Right hindlimb (tissue), 1 donor: Measurements from ENCODE around the gene FHOD1.

ENCODE experiments used
- DNase-seq: peaks from one replicate; pipeline ENCODE4 v3.0.0-alpha.2; 2018

The FHOD1 gene

DNA sequence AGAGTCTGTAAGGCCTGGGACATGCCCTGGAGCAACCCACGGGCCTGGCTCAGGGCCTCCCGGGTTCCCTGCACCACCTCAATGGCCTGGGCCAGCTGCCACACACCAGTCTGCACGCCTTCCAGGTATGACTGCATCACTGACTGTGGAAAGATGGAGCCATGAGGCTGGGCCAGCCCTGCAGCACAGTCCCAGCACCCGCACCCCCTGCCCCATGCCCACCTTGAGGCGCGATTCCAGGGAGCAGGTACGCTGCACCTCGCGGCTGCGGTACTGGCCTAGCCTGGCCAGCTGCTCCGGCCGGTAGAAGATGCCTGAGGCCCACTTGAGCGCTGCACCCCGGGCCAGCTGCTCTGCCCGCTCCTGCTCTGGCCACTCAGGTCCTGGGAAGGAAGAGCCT is 58.5 kb downstream of the FHOD1 start:
- no peak for DNase-seq

DNA sequence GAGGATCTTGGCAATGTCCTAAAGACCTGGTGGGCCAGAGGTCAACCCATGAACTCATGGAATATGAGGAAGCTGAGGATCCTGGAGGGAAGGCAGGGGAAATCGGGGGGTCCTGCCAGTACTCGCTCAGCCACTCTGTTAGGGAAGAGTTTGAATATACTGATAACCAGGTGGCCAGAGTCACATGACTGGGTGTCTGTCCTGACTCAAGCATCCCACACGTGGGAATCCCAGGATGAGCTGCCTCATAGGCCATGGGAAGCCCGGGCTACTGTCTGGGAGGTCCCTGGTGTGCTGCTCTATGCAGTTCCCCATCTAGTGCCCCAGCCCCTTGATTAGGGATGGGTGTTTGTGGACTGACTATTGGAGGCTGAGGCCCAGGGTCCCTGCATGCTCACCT is 59.0 kb downstream of the FHOD1 start:
- no peak for DNase-seq

DNA sequence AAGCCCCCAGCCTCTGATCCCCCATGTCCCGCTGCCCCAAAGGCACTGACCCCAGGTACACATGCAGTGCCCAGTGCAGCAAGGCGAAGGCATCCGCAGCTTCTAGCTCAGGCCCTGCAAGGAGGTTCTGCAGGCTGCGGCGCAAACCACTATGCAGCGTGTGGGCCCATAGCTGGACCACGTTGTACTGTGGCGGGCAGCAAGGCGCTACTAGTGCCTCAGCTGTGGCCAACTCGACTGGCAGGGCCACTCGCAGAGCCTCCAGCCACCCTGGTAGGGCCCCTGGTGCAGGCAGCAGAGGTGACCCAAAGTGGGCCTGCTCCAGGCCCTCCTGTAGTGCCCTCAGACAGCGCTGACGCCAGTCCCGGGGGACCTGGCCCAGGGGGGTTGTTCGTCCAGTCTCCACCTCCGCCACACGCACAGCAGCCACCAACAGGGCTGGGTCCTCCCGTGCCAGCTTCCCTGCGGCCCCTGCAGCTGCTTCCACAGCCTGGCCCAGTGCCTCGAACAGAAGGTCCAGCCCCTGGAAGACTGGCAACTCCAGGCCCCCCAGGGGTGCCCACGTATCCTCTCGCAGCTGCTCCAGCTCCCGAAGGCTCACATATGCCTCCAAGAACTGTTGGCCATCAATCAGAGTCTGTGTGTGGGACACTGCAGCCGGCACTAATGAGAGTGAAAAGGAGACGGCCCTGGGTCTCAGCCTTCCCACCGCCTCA is 59.9 kb downstream of the FHOD1 start:
- DNase-seq: peak; percentile 72

GRCh38 chr16:67186550-67186950 is 60.7 kb downstream of the FHOD1 start:
- DNase-seq: no peak

GRCh38 chr16:67185651-67186134 is 61.6 kb downstream of the FHOD1 start:
- no peak for DNase-seq

GRCh38 chr16:67184995-67185650 is 62.2 kb downstream of the FHOD1 start:
- DNase-seq: peak; percentile 94

DNA sequence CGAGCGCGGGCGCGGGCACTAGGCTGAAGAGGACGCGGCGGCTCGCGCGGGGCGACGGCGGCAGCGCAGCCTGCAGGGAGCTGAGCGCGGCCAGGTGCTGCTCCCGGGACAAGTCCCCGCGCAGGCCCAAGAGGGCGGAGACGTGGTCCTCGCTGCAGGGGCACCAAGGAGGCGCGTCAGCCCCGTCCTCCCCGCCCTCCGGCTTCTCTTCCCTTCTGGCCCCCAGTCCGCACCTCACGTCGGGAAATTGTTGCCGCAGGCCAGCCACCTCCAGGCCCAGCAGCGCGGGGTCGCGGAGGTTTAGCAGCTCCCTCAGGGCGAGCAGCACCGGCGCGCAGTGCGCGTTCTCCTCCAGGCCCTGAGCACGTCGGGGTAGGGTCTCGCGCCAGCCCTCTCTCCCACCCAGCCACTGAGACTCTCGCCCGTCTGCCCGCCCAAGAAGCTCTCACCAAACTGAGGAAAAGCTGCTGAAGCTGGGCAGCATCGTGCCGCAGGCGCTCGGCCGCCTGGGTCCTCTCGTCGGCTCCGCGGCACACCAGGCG is 62.8 kb downstream of the FHOD1 start:
- no peak for DNase-seq

GRCh38 chr16:67183627-67184452 is 63.4 kb downstream of the FHOD1 start, which contains the start of gene MATCAP1:
Gene MATCAP1, minus strand, starts transcription at chr16:67183963. Its CDS starts 3,353 bp downstream, at chr16:67180610.
- DNase-seq: peak; percentile 97

DNA sequence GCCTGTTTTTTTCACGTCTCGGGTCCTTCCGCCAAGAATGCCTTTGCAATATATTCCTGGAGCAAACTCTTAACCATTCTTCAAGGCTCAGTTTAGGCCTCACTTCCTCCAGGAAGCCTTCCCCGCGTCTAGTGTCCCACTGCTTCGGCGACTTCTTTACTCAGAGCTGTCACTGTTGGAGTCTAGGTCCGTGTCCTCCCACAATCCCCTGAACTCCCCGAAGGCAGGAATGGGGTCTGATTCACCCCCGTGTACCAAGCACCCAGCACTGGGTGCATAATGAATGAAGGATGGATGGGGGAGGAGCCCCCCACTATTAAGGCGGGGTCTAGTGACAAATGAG is 64.0 kb downstream of the FHOD1 start:
- no peak for DNase-seq

- no peak for DNase-seq
Measured at GRCh38 chr16:67182288-67182687, 65.0 kb downstream of the FHOD1 start.

DNA sequence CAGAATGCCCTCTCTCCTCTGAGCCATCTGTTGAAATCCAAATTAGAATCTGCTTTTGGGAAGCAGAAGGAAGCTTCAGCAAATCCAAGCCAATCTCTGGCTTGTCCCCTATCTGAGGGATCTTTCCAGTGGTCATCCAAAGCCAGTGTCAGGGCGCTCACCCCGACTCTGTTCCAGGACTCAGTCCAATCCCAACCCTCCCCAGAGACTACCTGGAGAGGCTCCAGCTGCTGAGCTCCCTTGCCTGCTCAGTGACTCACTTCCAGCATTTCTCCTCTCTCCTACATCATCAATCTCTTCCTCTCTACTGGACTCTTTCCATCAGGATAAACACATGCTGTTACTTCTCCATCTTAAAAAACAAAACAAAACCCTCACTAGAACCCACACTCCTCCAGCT is 65.9 kb downstream of the FHOD1 start:
- no peak for DNase-seq

DNA sequence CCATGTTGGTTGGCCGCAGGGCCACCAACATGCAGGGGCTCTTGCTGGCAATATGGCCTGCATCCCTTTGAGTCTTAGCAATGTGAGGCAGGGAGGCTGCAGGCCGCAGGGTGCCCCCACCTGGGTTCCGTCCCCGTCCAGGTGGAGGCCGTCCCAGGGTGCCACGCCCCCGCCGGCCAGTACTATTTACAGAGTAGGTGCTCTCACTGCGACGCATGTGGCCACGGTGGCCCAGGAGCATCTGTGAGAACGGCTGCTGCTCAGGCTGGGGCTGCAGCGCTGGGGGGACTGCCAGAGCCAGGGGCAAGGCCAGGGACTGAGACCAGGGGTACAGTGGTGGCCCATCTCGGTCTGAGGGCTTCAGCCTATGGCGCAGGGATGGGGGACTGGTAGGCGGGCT is 67.1 kb downstream of the FHOD1 start:
- no peak for DNase-seq

- DNase-seq: no peak
Measured at GRCh38 chr16:67179421-67180080, 67.7 kb downstream of the FHOD1 start.
